Measurements from ENCODE around the gene SDK1.

Gene SDK1

GRCh38 chr7:4123823-4124222 lies 822.8 kb downstream of the SDK1 start:
- no peak for DNase-seq (ENCODE audit: low read depth)
- H3K4me3 ChIP-seq (ENCODE audit: low read depth, low read length): no peak overlapping the region
- TF ChIP-seq CTCF (IDR thresholded peaks at IDR 0.05; ENCODE audit: low read depth, low read length, missing control alignments): no peak

GRCh38 chr7:4124556-4125477 lies 823.8 kb downstream of the SDK1 start:
- H3K4me3 ChIP-seq (ENCODE audit: low read depth, low read length): no peak overlapping the region
- DNase-seq (ENCODE audit: low read depth): no peak
- no peak for TF ChIP-seq CTCF (IDR thresholded peaks at IDR 0.05; ENCODE audit: low read depth, low read length, missing control alignments)

GRCh38 chr7:4127909-4128560 lies 827.0 kb downstream of the SDK1 start:
- DNase-seq (ENCODE audit: low read depth): no peak
- TF ChIP-seq CTCF (IDR thresholded peaks at IDR 0.05; ENCODE audit: low read depth, low read length, missing control alignments): no peak
- H3K4me3 ChIP-seq (ENCODE audit: low read depth, low read length): no peak overlapping the region

- no peak for DNase-seq (ENCODE audit: low read depth)
- no peak for TF ChIP-seq CTCF (IDR thresholded peaks at IDR 0.05; ENCODE audit: low read depth, low read length, missing control alignments)
- no peak overlapping the region for H3K4me3 ChIP-seq (ENCODE audit: low read depth, low read length)
These were observed 828.5 kb downstream of the SDK1 start for GRCh38 chr7:4129481-4130122.

GRCh38 chr7:4131063-4131462 lies 830.0 kb downstream of the SDK1 start:
- TF ChIP-seq CTCF (IDR thresholded peaks at IDR 0.05; ENCODE audit: low read depth, low read length, missing control alignments): no peak
- DNase-seq (ENCODE audit: low read depth): no peak
- H3K4me3 ChIP-seq (ENCODE audit: low read depth, low read length): no peak overlapping the region

GRCh38 chr7:4132221-4132620 lies 831.2 kb downstream of the SDK1 start:
- TF ChIP-seq CTCF (IDR thresholded peaks at IDR 0.05; ENCODE audit: low read depth, low read length, missing control alignments): no peak
- DNase-seq (ENCODE audit: low read depth): no peak
- H3K4me3 ChIP-seq (ENCODE audit: low read depth, low read length): no peak overlapping the region
